Stimulated activated CD4-positive, alpha-beta T cell treated with anti-CD3 and anti-CD28 coated beads, Interleukin-12 subunit alpha, Interleukin-12 subunit beta, amount 100 ng/mL, for 24 hours (primary cell): ENCODE data around the gene GAMT.
A peak's percentile ranks its signal among the peaks of the same experiment; 100 is the strongest.

Source experiments
- DNase-seq, 2 experiments: peaks; one replicate each; pipeline ENCODE4 v3.0.0-alpha.2; 2020; ENCODE audit warnings: low read depth in 2 of 2

GAMT gene

GRCh38 chr19:1365319-1366269 lies 35.7 kb downstream of the GAMT start:
- DNase-seq: no peak

- no peak for DNase-seq
Measured at GRCh38 chr19:1364070-1364704, 37.2 kb downstream of the GAMT start.

GRCh38 chr19:1363599-1363998 lies 37.7 kb downstream of the GAMT start:
- no peak for DNase-seq

- no peak for DNase-seq
Measured at GRCh38 chr19:1362387-1363257, 38.7 kb downstream of the GAMT start.

- DNase-seq: no peak
Measured at GRCh38 chr19:1361601-1362386, 39.5 kb downstream of the GAMT start.

- DNase-seq: no peak
Measured at GRCh38 chr19:1360818-1361461, 40.4 kb downstream of the GAMT start.

GRCh38 chr19:1360126-1360817 lies 41.1 kb downstream of the GAMT start:
- DNase-seq: no peak

- no peak for DNase-seq
Measured at GRCh38 chr19:1357531-1358109, 43.7 kb downstream of the GAMT start.

- no peak for DNase-seq
Measured at GRCh38 chr19:1356508-1356865, 44.9 kb downstream of the GAMT start.

- DNase-seq: no peak
Measured at GRCh38 chr19:1355568-1356507, 45.5 kb downstream of the GAMT start.

- DNase-seq: peak in 1 of 2 experiments; percentile 15
Measured at GRCh38 chr19:1354970-1355567, 46.3 kb downstream of the GAMT start.

GRCh38 chr19:1353144-1353543 lies 48.2 kb downstream of the GAMT start:
- DNase-seq: no peak

- no peak for DNase-seq
Measured at GRCh38 chr19:1351381-1351851, 49.9 kb downstream of the GAMT start.

GRCh38 chr19:1350867-1351266 lies 50.5 kb downstream of the GAMT start:
- no peak for DNase-seq

GRCh38 chr19:1349211-1349610 lies 52.1 kb downstream of the GAMT start:
- no peak for DNase-seq
